H1 (cell line): ENCODE data around the gene MRPS27. TPM values are rescaled to one million over a fixed set of nuclear protein-coding genes. Genes with fewer than 3 reads are reported as not detected.

Experiments
- CTCF ChIA-PET: fragments of 300-600 bp; sonication (Branson Sonifier 250); formaldehyde crosslinking; loops from one replicate; lab custom pipeline; 2021; ENCODE audit not compliant: partially characterized antibody; lab: Charles Lee
- POLR2A ChIA-PET: fragments of 300-600 bp; sonication (Branson Sonifier 250); formaldehyde crosslinking; loops from one replicate; lab custom pipeline; 2021; ENCODE audit warnings: inconsistent platforms; ENCODE audit not compliant: partially characterized antibody; lab: Charles Lee
- DNase-seq, 2 experiments: peaks; one replicate each; pipeline versions ENCODE4 v3.0.0 to v3.0.0-alpha.2; 2010 to 2022; ENCODE audit warnings: low spot score in 2 of 2, low read depth in 1 of 2, mixed read lengths in 1 of 2
- FAIRE-seq: peaks from 2 replicates; lab custom pipeline; 2011; peaks lifted over from hg19 to GRCh38; lab: Jason Lieb, UNC
- H2AFZ ChIP-seq: 2 replicates; pipeline ENCODE4 v1.8.1; 2012; ENCODE audit warnings: low read length, inconsistent platforms
- H2AK5ac ChIP-seq: 2 replicates; pipeline ENCODE4 v1.6.1; 2013; ENCODE audit warnings: low read depth, low read length
- H2BK120ac ChIP-seq: replicated peaks from 2 replicates; pipeline ENCODE3; 2013; ENCODE audit warnings: low read depth, low read length, inconsistent platforms
- H2BK12ac ChIP-seq: 2 replicates; pipeline ENCODE4 v1.6.1; 2013; ENCODE audit warnings: low read depth, low read length
- H2BK15ac ChIP-seq: 2 replicates; pipeline ENCODE4 v1.6.1; 2013; ENCODE audit warnings: low read length
- H2BK20ac ChIP-seq: 2 replicates; pipeline ENCODE4 v1.6.1; 2013; ENCODE audit warnings: low read length
- H2BK5ac ChIP-seq: 2 replicates; pipeline ENCODE4 v1.6.1; 2013; ENCODE audit warnings: low read depth, low read length
- H3K14ac ChIP-seq: 2 replicates; pipeline ENCODE4 v1.6.1; 2013; ENCODE audit warnings: inconsistent platforms; ENCODE audit not compliant: insufficient read length
- H3K18ac ChIP-seq: 2 replicates; pipeline ENCODE4 v1.6.1; 2013; ENCODE audit warnings: low read length; ENCODE audit errors: extremely low read depth
- H3K23ac ChIP-seq: 2 replicates; pipeline ENCODE4 v1.6.1; 2013; ENCODE audit warnings: inconsistent platforms; ENCODE audit not compliant: insufficient read length
- H3K23me2 ChIP-seq: 2 replicates; pipeline ENCODE4 v1.6.1; 2013; ENCODE audit warnings: low read depth, low read length
- H3K27ac ChIP-seq: 2 replicates; pipeline ENCODE4 v1.6.1; 2011; ENCODE audit warnings: low read depth, low read length, inconsistent platforms
- H3K27me3 ChIP-seq, 4 experiments: replicated peaks in 1 of 4; 1 replicate in 1 of 4; 2 replicates in 3 of 4; pipeline versions ENCODE4 v1.6.1 to v1.8.1; 2011 to 2013; ENCODE audit warnings: low read length in 3 of 4, mild to moderate bottlenecking in 3 of 4, inconsistent platforms in 2 of 4, mixed read lengths in 2 of 4, moderate library complexity in 1 of 4; ENCODE audit not compliant: control insufficient read depth in 3 of 4, insufficient read depth in 3 of 4; ENCODE audit errors: extremely low read depth in 1 of 4
- H3K36me3 ChIP-seq, 4 experiments: 2 replicates each; pipeline versions ENCODE4 v1.6.1 to v1.8.1; 2011 to 2013; ENCODE audit warnings: mild to moderate bottlenecking in 4 of 4, low read length in 3 of 4, moderate library complexity in 2 of 4, control low read depth in 1 of 4, inconsistent platforms in 1 of 4; ENCODE audit not compliant: insufficient read depth in 4 of 4, control insufficient read depth in 2 of 4
- H3K4ac ChIP-seq: replicated peaks from 2 replicates; pipeline ENCODE3; 2013; ENCODE audit warnings: low read length, low read depth, mixed read lengths, inconsistent platforms; ENCODE audit not compliant: insufficient read length
- H3K4me1 ChIP-seq, 4 experiments: replicated peaks in 1 of 4; 1 replicate in 1 of 4; 2 replicates in 3 of 4; pipeline versions ENCODE4 v1.6.1 to v1.8.1; 2011 to 2013; ENCODE audit warnings: low read length in 3 of 4, inconsistent platforms in 2 of 4, mixed read lengths in 1 of 4; ENCODE audit not compliant: insufficient read depth in 4 of 4, control insufficient read depth in 3 of 4
- H3K4me2 ChIP-seq, 2 experiments: 2 replicates each; pipeline versions ENCODE4 v1.6.1 to v1.8.1; 2011 to 2013; ENCODE audit warnings: low read depth in 2 of 2, low read length in 2 of 2, control low read depth in 1 of 2, inconsistent platforms in 1 of 2, mild to moderate bottlenecking in 1 of 2; ENCODE audit not compliant: insufficient read depth in 1 of 2
- H3K4me3 ChIP-seq, 4 experiments: fragments of 200-600, 300-600 bp in 1 of 4; sonication (generic), shearing (Covaris generic), sonication (Bioruptor Twin) in 1 of 4; 2 replicates each; pipeline versions ENCODE4 v1.5.1 to v1.8.1; 2011 to 2016; ENCODE audit warnings: low read length in 4 of 4, low read depth in 3 of 4, control low read depth in 2 of 4, inconsistent platforms in 2 of 4, mild to moderate bottlenecking in 2 of 4, mixed read lengths in 1 of 4, moderate library complexity in 1 of 4; ENCODE audit not compliant: insufficient read depth in 2 of 4; ENCODE audit errors: extremely low read depth in 1 of 4
- H3K56ac ChIP-seq: replicated peaks from 2 replicates; pipeline ENCODE3; 2013; ENCODE audit warnings: low read depth, mild to moderate bottlenecking, mixed read lengths, low read length, inconsistent platforms; ENCODE audit not compliant: insufficient read length
- H3K79me1 ChIP-seq: 2 replicates; pipeline ENCODE4 v1.6.1; 2013; ENCODE audit warnings: low read depth, low read length, control low read depth
- H3K79me2 ChIP-seq, 2 experiments: 2 replicates each; pipeline versions ENCODE4 v1.6.1 to v1.8.1; 2012 to 2013; ENCODE audit warnings: low read length in 2 of 2, mild to moderate bottlenecking in 2 of 2, inconsistent platforms in 1 of 2; ENCODE audit not compliant: insufficient read depth in 2 of 2, control insufficient read depth in 1 of 2
- H3K9ac ChIP-seq, 4 experiments: replicated peaks in 1 of 4; 1 replicate in 1 of 4; 2 replicates in 3 of 4; pipeline versions ENCODE4 v1.6.1 to v1.8.1; 2011 to 2013; ENCODE audit warnings: low read depth in 3 of 4, low read length in 3 of 4, control low read depth in 2 of 4, mild to moderate bottlenecking in 2 of 4, moderate library complexity in 2 of 4, inconsistent platforms in 1 of 4; ENCODE audit errors: extremely low read depth in 1 of 4
- H3K9me3 ChIP-seq, 2 experiments: 2 replicates each; pipeline versions ENCODE4 v1.6.1 to v1.8.1; 2012 to 2013; ENCODE audit warnings: mild to moderate bottlenecking in 2 of 2, moderate library complexity in 2 of 2, control low read depth in 1 of 2, inconsistent platforms in 1 of 2, low read depth in 1 of 2, low read length in 1 of 2, mixed read lengths in 1 of 2; ENCODE audit not compliant: insufficient read depth in 2 of 2
- H4K20me1 ChIP-seq, 2 experiments: replicated peaks in 1 of 2; 2 replicates each; pipeline versions ENCODE3 to v1.8.1; 2011 to 2013; ENCODE audit warnings: inconsistent platforms in 2 of 2, low read length in 2 of 2, mild to moderate bottlenecking in 1 of 2; ENCODE audit not compliant: insufficient read depth in 2 of 2, control insufficient read depth in 1 of 2
- H4K5ac ChIP-seq: 2 replicates; pipeline ENCODE4 v1.6.1; 2013; ENCODE audit warnings: low read length, low read depth, mixed read lengths, inconsistent platforms; ENCODE audit not compliant: insufficient read length
- H4K8ac ChIP-seq: 2 replicates; pipeline ENCODE4 v1.8.0; 2013; ENCODE audit warnings: mild to moderate bottlenecking, moderate library complexity, low read length, inconsistent platforms; ENCODE audit not compliant: insufficient read depth; ENCODE audit errors: extremely low read depth
- H4K91ac ChIP-seq: replicated peaks from 2 replicates; pipeline ENCODE3; 2013; ENCODE audit warnings: low read length, mixed read lengths, inconsistent platforms; ENCODE audit not compliant: insufficient read length
- ATF3 ChIP-seq: IDR thresholded peaks from 2 replicates; pipeline ENCODE4 v1.6.1; 2011; ENCODE audit warnings: low read depth, mild to moderate bottlenecking, low read length; ENCODE audit not compliant: insufficient read depth
- CBX8 ChIP-seq: fragments of 300-800, 300-1000 bp; sonication (generic); IDR thresholded peaks from 2 replicates; pipeline ENCODE4 v1.7.1; 2016; ENCODE audit warnings: low read depth, low read length, borderline replicate concordance
- GTF2F1 ChIP-seq: IDR thresholded peaks from 2 replicates; pipeline ENCODE4 v1.6.1; 2012; ENCODE audit warnings: low read depth, low read length, improper control_type of control experiment, borderline replicate concordance
- RBBP5 ChIP-seq: IDR thresholded peaks from 2 replicates; pipeline ENCODE4 v1.7.1; 2012; ENCODE audit warnings: low read depth, mild to moderate bottlenecking, inconsistent platforms, low read length, moderate library complexity, borderline replicate concordance
- RFX5 ChIP-seq: IDR thresholded peaks from 2 replicates; pipeline ENCODE4 v1.6.1; 2011; ENCODE audit warnings: low read depth, low read length, improper control_type of control experiment, borderline replicate concordance
- SAP30 ChIP-seq: fragments of 300-600 bp; sonication (generic); IDR thresholded peaks from 2 replicates; pipeline ENCODE4 v1.7.1; 2012; ENCODE audit warnings: low read length, moderate library complexity, mild to moderate bottlenecking, inconsistent platforms; ENCODE audit not compliant: insufficient read depth, insufficient replicate concordance
- WGBS, 2 experiments: shearing (Covaris generic) in 1 of 2; methylation state at CpG; one replicate each; pipeline versions ENCODE4 v1.1.6 to v1.1.7; 2013 to 2015; ENCODE audit warnings: low lambda C conversion rate in 2 of 2, mixed read lengths in 2 of 2, inconsistent platforms in 1 of 2, low coverage in 1 of 2, missing lambda C conversion rate in 1 of 2; ENCODE audit not compliant: insufficient replicate concordance in 2 of 2, insufficient coverage in 1 of 2, insufficient read length in 1 of 2; ENCODE audit errors: extremely low coverage in 1 of 2, missing lambda C conversion rate in 1 of 2; 5-methylcytosine and 5-hydroxymethylcytosine counted together
- polyA plus RNA-seq, 7 experiments: library from polyadenylated mRNA; depleted of rRNA in 3 of 7; stranded (reverse) in 5 of 7; unstranded in 2 of 7; fragments of >200 nt in 5 of 7; fragments of 200-250 nt in 2 of 7; gene quantifications; 1 replicate in 5 of 7; 2 replicates in 1 of 7; 4 replicates in 1 of 7; pipeline versions ENCODE4 v1.2.1 to v1.2.3, GENCODE V29; 2011 to 2013; ENCODE audit warnings: missing spikeins in 2 of 7, mixed read lengths in 2 of 7
- total RNA-seq: library from RNA; stranded (reverse); fragmentation: NEBNext Ultra II Directional; extraction: Animal tissue kit (Norgen Biotek cat#: 25700); gene quantifications from 2 replicates; pipeline ENCODE4 v1.2.1, GENCODE V29; 2021

MRPS27 gene
- total and polyA plus RNA-seq, 2 of the 8 experiments (the other 6 are each of a cell fraction or from before 2014, with no cell fraction given): 93.2 to 102 TPM

GRCh38 chr5:72210888-72211678 is 109.0 kb downstream of the MRPS27 start:
- TF ChIP-seq RFX5: no peak
- TF ChIP-seq ATF3: no peak
- no peak for TF ChIP-seq GTF2F1
- TF ChIP-seq RBBP5: no peak
- TF ChIP-seq SAP30: no peak
- no peak for TF ChIP-seq CBX8
- Histone ChIP-seq H3K23ac (no peak overlapping the region), H3K79me1 (no peaks in the 10 kb centered on the region), H3K9ac (no peak overlapping the region), H3K14ac (no peak overlapping the region), H2AK5ac (no peak overlapping the region), H2BK5ac (no peak overlapping the region), H2AFZ (no peak overlapping the region), H3K23me2 (no peaks in the 10 kb centered on the region; the same call in 1 of the 2 replicates), H4K20me1 (peaks cover 0 to 3% of the 10 kb centered on the region in 2 experiments), H2BK12ac (no peak overlapping the region), H3K36me3 (peaks cover 0 to 16% (median 4%) of the 10 kb centered on the region in 4 experiments; a peak in 5 of 8 replicates), H4K5ac (no peak overlapping the region), H4K91ac (no peak overlapping the region), H3K79me2 (no peaks in the 10 kb centered on the region), H2BK20ac (no peak overlapping the region), H3K27me3 (peaks cover 0 to 2% (median 0%) of the 10 kb centered on the region in 4 experiments; a peak in 1 of 7 replicates), H3K27ac (no peak overlapping the region), H3K4ac (no peak overlapping the region), H3K9me3 (no peaks in the 10 kb centered on the region), H2BK120ac (no peak overlapping the region), H3K4me1 (peaks cover 3 to 15% (median 9%) of the 10 kb centered on the region in 4 experiments; a peak in 5 of 7 replicates), H3K4me3 (no peak overlapping the region), H3K18ac (no peak overlapping the region), H3K4me2 (no peak overlapping the region), H4K8ac (no peak overlapping the region), H3K56ac (no peak overlapping the region), H2BK15ac (no peak overlapping the region)
- ChIA-PET POLR2A (interaction anchor here (1.6 kb wide), 1 partner anchor 12 kb away, joined by 4 read pairs; no protein-coding TSS in a partner anchor), CTCF (interaction anchor here (1.4 kb wide), 1 partner anchor 70 kb away, joined by 4 read pairs; no protein-coding TSS in a partner anchor)
- FAIRE-seq: no peak
- no peak for DNase-seq
- 85% methylated on average over 6 of the region's 6 CpGs; no CpG with 5 or more reads in 1 of the 2 experiments for WGBS, 2 experiments
